ENCODE data around the gene WBP4. TPM values are rescaled to one million over a fixed set of nuclear protein-coding genes. Genes with fewer than 3 reads are reported as not detected.

Gene WBP4
- polyA plus RNA-seq, 2 of the 4 experiments (the other 2 are of a cell fraction) = 9.0 to 13.9 TPM

DNA sequence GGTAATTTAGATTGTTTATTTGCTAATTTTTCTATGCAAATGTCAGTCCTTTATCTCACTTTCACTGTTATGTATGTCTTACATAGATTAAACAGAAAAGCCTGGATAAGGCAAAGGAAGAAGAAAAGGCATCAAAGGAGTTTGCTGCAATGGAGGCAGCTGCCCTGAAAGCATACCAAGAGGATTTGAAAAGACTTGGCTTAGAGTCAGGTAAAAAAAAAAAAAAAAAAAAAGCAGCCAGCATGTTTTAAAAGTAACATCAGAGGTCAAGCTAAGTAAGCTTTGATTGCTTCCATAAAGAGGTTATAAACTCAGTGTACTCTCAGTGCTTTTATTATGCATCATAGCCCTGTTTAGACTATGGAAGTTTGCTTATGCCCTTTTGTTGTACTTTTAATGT is 3.8 kb downstream of the WBP4 start:
- ChIA-PET POLR2A (no interaction called here), CTCF (no interaction called here)
- no peaks in the 10 kb centered on the region for H3K9me3 ChIP-seq
- TF ChIP-seq EP300 (IDR thresholded peaks at IDR 0.05) (no peak), FOSL2 (IDR thresholded peaks at IDR 0.05) (no peak), FOSL2 (CRISPR knock-in tag; IDR thresholded peaks at IDR 0.05) (no peak), EHF (CRISPR knock-in tag; IDR thresholded peaks at IDR 0.05) (no peak), RAD21 (conservative IDR thresholded peaks at IDR 0.05 in 1 of 2, IDR thresholded peaks at IDR 0.05 in 1 of 2) (no peak), RARB (CRISPR knock-in tag; IDR thresholded peaks at IDR 0.05) (no peak), MAFK (IDR thresholded peaks at IDR 0.05; ENCODE audit: partially characterized antibody) (no peak), ZFP36 (IDR thresholded peaks at IDR 0.05; ENCODE audit: borderline replicate concordance, partially characterized antibody) (no peak), CHD4 (IDR thresholded peaks at IDR 0.05; ENCODE audit: borderline replicate concordance) (no peak)
- TF ChIP-seq, protein P1, sequence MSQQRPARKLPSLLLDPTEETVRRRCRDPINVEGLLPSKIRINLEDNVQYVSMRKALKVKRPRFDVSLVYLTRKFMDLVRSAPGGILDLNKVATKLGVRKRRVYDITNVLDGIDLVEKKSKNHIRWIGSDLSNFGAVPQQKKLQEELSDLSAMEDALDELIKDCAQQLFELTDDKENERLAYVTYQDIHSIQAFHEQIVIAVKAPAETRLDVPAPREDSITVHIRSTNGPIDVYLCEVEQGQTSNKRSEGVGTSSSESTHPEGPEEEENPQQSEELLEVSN (IDR thresholded peaks at IDR 0.05; ENCODE audit: borderline replicate concordance, low read depth) = no peak
- TF ChIP-seq, protein P2, sequence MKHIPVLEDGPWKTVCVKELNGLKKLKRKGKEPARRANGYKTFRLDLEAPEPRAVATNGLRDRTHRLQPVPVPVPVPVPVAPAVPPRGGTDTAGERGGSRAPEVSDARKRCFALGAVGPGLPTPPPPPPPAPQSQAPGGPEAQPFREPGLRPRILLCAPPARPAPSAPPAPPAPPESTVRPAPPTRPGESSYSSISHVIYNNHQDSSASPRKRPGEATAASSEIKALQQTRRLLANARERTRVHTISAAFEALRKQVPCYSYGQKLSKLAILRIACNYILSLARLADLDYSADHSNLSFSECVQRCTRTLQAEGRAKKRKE (CRISPR knock-in tag; IDR thresholded peaks at IDR 0.05; ENCODE audit: low read depth) = no peak
- TF ChIP-seq, protein P3, sequence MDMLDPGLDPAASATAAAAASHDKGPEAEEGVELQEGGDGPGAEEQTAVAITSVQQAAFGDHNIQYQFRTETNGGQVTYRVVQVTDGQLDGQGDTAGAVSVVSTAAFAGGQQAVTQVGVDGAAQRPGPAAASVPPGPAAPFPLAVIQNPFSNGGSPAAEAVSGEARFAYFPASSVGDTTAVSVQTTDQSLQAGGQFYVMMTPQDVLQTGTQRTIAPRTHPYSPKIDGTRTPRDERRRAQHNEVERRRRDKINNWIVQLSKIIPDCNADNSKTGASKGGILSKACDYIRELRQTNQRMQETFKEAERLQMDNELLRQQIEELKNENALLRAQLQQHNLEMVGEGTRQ (IDR thresholded peaks at IDR 0.05) = no peak
- DNase-seq (ENCODE audit: low read depth in 1 of 2, low spot score in 1 of 2) = no peak
- no peak overlapping the region for H3K4me3 ChIP-seq
- no peak overlapping the region for H3K27ac ChIP-seq
- no peak for FAIRE-seq
- ATAC-seq = no peak
- peak overlapping the region; percentile 20; the same call in 1 of the 3 replicates for H3K4me2 ChIP-seq
- peaks cover 22% of the 10 kb centered on the region; the same call in 2 of the 3 replicates for H3K4me1 ChIP-seq

DNA sequence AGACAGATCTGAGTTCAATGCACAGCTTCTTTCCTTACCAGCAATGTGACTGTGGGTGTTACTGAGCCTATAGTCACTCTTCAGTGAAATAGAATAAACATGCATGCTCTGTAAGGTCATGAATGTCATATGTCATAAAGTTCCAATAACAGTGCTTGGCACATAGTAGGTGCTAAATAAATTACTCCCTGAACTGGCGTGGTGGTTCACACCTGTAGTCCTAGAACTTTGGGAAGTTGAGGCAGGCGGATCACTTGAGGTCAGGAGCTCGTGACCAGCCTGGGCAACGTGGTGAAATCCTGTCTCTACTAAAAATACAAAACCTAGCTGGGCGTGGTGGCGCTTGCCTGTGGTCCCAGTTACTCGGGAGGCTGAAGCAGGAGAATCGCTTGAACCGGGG is 13.2 kb downstream of the WBP4 start:
- no peak overlapping the region for H3K27ac ChIP-seq
- no peak for TF ChIP-seq CBX2 (IDR thresholded peaks at IDR 0.05; ENCODE audit: borderline replicate concordance, low read depth)
- TF ChIP-seq SMC3 (IDR thresholded peaks at IDR 0.05) = no peak
- TF ChIP-seq GATA3 (IDR thresholded peaks at IDR 0.05; ENCODE audit: borderline replicate concordance) = no peak
- TF ChIP-seq, protein P4, sequence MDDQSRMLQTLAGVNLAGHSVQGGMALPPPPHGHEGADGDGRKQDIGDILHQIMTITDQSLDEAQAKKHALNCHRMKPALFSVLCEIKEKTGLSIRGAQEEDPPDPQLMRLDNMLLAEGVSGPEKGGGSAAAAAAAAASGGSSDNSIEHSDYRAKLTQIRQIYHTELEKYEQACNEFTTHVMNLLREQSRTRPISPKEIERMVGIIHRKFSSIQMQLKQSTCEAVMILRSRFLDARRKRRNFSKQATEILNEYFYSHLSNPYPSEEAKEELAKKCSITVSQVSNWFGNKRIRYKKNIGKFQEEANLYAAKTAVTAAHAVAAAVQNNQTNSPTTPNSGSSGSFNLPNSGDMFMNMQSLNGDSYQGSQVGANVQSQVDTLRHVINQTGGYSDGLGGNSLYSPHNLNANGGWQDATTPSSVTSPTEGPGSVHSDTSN (IDR thresholded peaks at IDR 0.05) = no peak
- no peak for TF ChIP-seq HDAC2 (IDR thresholded peaks at IDR 0.05)
- no peak for TF ChIP-seq JUN (IDR thresholded peaks at IDR 0.05)
- no peak for TF ChIP-seq CEBPB (IDR thresholded peaks at IDR 0.05)
- no peak for TF ChIP-seq ZNF302 (CRISPR knock-in tag; IDR thresholded peaks at IDR 0.05)
- TF ChIP-seq KDM5A (IDR thresholded peaks at IDR 0.05) = no peak
- TF ChIP-seq, protein P5, sequence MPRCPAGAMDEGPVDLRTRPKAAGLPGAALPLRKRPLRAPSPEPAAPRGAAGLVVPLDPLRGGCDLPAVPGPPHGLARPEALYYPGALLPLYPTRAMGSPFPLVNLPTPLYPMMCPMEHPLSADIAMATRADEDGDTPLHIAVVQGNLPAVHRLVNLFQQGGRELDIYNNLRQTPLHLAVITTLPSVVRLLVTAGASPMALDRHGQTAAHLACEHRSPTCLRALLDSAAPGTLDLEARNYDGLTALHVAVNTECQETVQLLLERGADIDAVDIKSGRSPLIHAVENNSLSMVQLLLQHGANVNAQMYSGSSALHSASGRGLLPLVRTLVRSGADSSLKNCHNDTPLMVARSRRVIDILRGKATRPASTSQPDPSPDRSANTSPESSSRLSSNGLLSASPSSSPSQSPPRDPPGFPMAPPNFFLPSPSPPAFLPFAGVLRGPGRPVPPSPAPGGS (IDR thresholded peaks at IDR 0.05) = no peak
- no peak for TF ChIP-seq RARB (CRISPR knock-in tag; IDR thresholded peaks at IDR 0.05)
- POLR2A ChIA-PET = no interaction called here
- no peak overlapping the region for H3K4me3 ChIP-seq
- no peaks in the 10 kb centered on the region for H3K4me1 ChIP-seq
- WGBS (ENCODE audit: missing lambda C conversion rate) = 88% methylated on average over 9 of the region's 9 CpGs
- FAIRE-seq = no peak
- DNase-seq (ENCODE audit: low read depth in 1 of 2, low spot score in 1 of 2) = no peak
- ATAC-seq = no peak
- H3K4me2 ChIP-seq = no peak overlapping the region
- H3K9me3 ChIP-seq = no peaks in the 10 kb centered on the region
- CTCF ChIA-PET = interaction anchor here (0.8 to 1.9 kb wide), 12 partner anchors 9 to 578 kb away, joined by 3 to 7 read pairs (median 3); partner anchors contain the start of gene WBP4

Data from A549 (cell line).